ENCODE results near the gene SHISA7. TPM values are rescaled to one million over a fixed set of nuclear protein-coding genes. Genes with fewer than 3 reads are reported as not detected.
A peak's percentile ranks its signal among the peaks of the same experiment; 100 is the strongest.

Gene SHISA7
- total RNA-seq, 1 donor from 2014 or later: not detected

DNA sequence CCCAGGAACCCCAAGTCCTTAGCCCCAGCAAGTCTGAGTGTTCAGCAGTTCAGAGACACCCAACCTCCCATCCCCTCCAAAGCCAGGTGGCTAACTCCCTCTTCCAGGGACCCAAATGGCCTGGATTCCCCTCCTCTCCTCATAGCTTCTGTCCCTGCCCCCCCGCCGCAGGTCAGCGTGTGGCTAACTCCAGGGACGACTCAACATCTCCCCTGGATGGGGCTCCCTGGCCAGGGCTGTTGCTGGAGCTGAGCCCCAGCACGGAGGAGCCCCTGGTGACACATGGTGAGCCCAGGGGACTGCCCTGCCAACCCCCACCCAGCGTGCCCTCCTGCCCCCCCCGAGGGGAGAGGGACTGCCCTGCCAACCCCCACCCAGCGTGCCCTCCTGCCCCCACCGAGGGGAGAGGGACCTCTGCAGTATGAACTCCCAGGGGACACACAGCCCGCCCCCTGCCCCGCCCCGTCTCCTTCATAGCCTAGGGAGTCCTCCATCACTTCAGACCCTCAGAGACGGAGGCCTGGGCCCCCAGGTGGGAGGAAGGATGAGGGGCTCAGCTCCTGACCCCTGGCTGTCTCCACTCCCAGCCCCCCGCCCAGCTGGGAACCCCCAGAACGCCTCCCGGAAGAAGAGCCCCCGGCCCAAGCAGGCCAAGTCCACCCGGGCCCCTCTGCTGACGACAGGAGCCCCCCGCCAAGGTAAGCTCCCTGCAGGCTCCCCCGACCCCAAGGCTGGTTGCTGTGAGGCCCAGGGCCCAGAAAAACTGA, 46.8 kb upstream of the SHISA7 start:
- no peak overlapping the region for H3K27ac Mint-ChIP-seq (ENCODE audit: unreplicated experiment)
- no peaks in the 10 kb centered on the region for H3K27me3 Mint-ChIP-seq (ENCODE audit: low read depth)
- peaks cover 38% of the 10 kb centered on the region for H3K4me1 Mint-ChIP-seq (ENCODE audit: low read depth)
- no peak for DNase-seq (ENCODE audit: low spot score)
- no peak overlapping the region for H3K4me3 Mint-ChIP-seq (ENCODE audit: unreplicated experiment)
- H3K9me3 Mint-ChIP-seq (ENCODE audit: low read depth): no peaks in the 10 kb centered on the region
- TF ChIP-seq, protein P1, sequence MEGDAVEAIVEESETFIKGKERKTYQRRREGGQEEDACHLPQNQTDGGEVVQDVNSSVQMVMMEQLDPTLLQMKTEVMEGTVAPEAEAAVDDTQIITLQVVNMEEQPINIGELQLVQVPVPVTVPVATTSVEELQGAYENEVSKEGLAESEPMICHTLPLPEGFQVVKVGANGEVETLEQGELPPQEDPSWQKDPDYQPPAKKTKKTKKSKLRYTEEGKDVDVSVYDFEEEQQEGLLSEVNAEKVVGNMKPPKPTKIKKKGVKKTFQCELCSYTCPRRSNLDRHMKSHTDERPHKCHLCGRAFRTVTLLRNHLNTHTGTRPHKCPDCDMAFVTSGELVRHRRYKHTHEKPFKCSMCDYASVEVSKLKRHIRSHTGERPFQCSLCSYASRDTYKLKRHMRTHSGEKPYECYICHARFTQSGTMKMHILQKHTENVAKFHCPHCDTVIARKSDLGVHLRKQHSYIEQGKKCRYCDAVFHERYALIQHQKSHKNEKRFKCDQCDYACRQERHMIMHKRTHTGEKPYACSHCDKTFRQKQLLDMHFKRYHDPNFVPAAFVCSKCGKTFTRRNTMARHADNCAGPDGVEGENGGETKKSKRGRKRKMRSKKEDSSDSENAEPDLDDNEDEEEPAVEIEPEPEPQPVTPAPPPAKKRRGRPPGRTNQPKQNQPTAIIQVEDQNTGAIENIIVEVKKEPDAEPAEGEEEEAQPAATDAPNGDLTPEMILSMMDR (IDR thresholded peaks at IDR 0.05): no peak
- peaks cover 1% of the 10 kb centered on the region for H3K36me3 Mint-ChIP-seq (ENCODE audit: low read depth)

DNA sequence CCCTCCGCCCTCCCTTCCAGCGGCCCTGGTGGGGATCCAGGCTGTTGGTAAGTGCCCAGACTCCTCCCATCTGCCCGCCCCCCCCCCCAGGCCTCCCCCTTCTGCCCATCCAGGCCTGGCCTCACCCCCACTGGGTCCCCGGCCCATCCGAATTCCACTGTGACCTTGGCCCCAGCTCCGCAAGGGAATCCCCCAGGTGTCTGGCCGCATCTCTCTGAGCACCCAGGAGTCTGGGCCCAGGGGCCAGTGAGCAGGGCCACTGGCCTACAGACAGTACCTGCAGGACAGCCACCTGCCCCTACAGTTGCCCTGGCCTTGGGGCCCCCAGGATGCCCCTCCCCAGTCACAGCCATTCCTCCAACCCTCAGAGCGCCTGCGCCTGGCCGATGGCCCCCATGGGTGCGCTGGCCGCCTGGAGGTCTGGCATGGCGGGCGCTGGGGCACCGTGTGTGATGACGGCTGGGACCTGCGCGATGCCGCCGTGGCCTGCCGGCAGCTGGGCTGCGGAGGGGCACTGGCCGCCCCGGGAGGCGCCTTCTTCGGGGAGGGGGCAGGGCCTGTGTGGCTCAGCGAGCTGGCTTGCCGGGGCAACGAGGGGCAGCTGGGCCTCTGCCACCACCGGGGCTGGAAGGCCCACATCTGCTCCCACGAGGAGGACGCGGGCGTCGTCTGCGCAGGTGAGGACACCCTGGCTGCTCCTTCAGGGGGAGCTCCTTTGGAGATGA, 46.0 kb upstream of the SHISA7 start:
- Mint-ChIP-seq H3K4me3 (ENCODE audit: unreplicated experiment) (no peak overlapping the region), H3K9me3 (ENCODE audit: low read depth) (no peaks in the 10 kb centered on the region)

DNA sequence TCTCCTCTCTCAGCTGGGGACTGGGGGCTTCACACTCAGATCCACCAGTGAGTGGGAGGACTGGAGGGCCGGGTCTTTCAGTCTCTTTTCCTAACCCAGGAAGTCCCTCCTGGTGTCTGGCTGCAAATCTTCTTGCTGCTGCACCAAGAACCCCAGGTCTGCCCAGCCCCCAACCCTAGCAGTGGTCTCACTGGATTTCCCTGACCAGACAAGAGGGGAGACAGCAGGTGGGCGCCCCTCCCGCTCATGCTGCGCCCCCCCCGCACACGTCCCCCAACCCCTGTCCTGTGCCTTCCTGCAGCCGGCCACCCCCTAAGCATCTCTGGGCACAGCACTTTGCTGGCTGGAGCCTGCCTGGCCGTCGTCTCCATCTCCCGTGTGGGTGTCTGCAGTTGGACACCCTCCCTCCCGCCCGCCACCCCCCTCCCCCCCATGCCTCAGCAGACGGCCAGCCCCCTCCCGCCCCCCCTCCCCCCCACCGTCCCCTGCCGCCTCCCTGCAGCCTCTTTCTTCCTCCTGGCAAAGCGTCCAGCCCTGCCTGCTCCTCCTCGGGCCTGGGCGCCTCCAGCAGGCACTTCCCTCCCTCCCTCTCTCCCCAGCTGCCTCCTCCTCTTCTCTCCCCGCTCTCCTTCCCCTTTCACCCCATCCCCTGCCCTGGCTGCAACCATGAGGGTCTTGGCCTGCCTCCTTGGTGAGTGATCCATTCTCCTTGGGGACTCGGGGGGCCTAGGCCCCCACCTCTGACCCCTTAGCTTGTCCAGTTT, 45.0 kb upstream of the SHISA7 start, which contains the start of gene SSC5D:
TSS of gene SSC5D (plus strand) at position 513 of the 764 bp plus-strand sequence. CDS start at position 667, 154 bp downstream.
- peak within 1 kb of the TSS; percentile 74 for H3K4me3 Mint-ChIP-seq (ENCODE audit: unreplicated experiment)
- H3K27me3 Mint-ChIP-seq (ENCODE audit: low read depth): no peaks in the 10 kb centered on the region
- peak within 1 kb of the TSS; percentile 99 for H3K27ac Mint-ChIP-seq (ENCODE audit: unreplicated experiment)
- DNase-seq (ENCODE audit: low spot score): no peak
- H3K36me3 Mint-ChIP-seq (ENCODE audit: low read depth): peaks cover 1% of the 10 kb centered on the region
- H3K4me1 Mint-ChIP-seq (ENCODE audit: low read depth): peaks cover 33% of the 10 kb centered on the region
- TF ChIP-seq, protein P1 (IDR thresholded peaks at IDR 0.05): no peak
- H3K9me3 Mint-ChIP-seq (ENCODE audit: low read depth): no peaks in the 10 kb centered on the region

More for the DNA sequence above, 46.0 kb upstream of the SHISA7 start:
- H3K27me3 Mint-ChIP-seq (ENCODE audit: low read depth): no peaks in the 10 kb centered on the region
- TF ChIP-seq, protein P1 (IDR thresholded peaks at IDR 0.05): no peak
- DNase-seq (ENCODE audit: low spot score): no peak
- peaks cover 36% of the 10 kb centered on the region for H3K4me1 Mint-ChIP-seq (ENCODE audit: low read depth)
- no peak overlapping the region for H3K27ac Mint-ChIP-seq (ENCODE audit: unreplicated experiment)
- H3K36me3 Mint-ChIP-seq (ENCODE audit: low read depth): peaks cover 1% of the 10 kb centered on the region

DNA sequence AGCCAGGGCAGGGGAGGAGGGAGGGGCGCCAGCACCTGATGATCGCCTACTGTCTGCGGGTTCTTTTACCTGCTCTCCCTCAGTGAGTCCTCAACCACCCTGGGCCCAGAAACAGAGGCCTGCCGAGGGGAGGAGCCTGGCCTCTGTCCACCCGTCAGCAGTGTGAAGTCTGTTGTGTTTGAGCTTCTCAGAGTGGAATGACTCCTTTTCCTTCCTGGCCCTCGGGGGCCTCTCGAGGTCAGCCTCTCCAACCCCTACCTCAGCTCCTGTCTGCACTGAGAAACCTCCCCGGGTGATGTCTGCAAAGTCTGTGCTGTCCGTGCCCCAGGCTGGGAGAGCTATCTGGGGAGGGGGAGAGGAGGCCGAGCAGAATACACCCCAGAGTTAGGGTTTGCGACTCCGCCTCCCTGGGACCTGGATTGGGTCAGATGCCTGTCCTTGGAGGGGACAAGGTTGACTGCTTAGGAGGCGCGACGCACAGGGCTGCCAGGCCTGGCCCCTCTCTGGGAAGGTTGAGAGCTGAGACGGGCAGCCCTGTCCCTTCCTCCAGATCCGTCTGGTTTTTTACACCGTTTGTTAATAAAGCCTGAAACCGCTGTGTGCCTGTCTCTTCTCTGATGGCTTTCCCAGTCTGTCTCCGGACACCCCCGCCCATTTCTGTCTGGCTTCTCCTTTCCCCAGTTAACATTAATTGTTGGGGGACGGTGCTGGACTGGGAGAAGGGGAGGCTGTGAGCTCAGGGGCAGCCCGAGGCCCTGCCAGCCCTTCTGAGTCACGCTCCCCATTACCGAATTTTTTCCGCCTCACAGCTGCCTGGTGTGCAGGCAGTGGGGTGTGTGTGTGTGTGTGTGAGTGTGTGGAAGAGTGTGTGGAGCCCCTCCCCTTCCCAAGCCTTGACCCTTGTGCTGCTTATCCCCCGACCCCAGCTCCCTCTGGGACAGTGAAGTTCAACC, 44.1 kb upstream of the SHISA7 start:
- H3K36me3 Mint-ChIP-seq (ENCODE audit: low read depth): peaks cover 1% of the 10 kb centered on the region
- peaks cover 31% of the 10 kb centered on the region for H3K4me1 Mint-ChIP-seq (ENCODE audit: low read depth)
- H3K9me3 Mint-ChIP-seq (ENCODE audit: low read depth): no peaks in the 10 kb centered on the region
- TF ChIP-seq, protein P1 (IDR thresholded peaks at IDR 0.05): no peak
- no peak for DNase-seq (ENCODE audit: low spot score)
- peak overlapping the region; percentile 64 for H3K4me3 Mint-ChIP-seq (ENCODE audit: unreplicated experiment)
- H3K27me3 Mint-ChIP-seq (ENCODE audit: low read depth): no peaks in the 10 kb centered on the region
- H3K27ac Mint-ChIP-seq (ENCODE audit: unreplicated experiment): peak overlapping the region; percentile 99
